CMK (cell line): ENCODE results near the gene TSHZ3.

Source experiments
- DNase-seq: peaks from one replicate; pipeline ENCODE4 v3.0.0-alpha.2; 2010; ENCODE audit warnings: low read depth

The TSHZ3 gene

GRCh38 chr19:31354799-31355664 is 5.8 kb upstream of the TSHZ3 start:
- no peak for DNase-seq

DNA sequence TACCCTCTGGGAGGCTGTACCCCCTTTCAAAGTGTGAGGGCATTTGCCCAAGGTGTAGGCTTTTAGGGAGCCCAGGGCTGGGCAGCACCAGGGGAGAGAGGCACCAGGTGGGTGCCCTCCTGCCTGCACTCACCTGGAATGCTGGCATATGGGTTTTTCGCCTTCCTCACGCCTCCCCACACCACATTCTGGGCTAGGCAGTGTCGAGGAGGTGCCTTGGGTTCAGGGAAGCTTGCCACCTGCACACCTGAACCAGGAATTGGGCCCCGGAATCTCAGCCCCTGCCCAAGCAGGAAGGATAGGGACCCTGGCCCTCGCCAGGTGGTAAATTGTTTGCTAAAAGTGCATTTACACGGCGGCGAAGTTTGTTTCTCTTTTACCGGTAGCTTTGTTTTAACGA is 5.1 kb upstream of the TSHZ3 start:
- DNase-seq = no peak

DNA sequence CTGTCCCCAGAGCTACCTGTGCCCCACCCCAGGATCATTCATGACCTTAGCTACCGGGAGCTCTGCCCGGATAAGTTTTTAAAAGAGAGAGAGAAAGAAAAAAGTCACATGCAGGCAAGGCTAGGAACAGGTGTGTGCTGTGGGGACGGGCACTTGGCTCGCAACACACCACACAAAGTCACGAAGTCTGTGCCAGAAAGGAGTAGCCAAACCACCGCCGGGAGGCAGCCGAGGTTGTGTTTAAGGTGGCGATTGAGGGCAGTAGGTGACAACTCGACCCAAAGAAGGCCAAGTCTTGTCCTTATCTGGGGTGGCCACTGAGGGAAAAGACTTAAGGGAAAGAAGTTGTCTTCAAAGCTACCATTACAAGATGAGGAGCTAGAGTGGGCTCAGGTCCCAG is 4.6 kb upstream of the TSHZ3 start:
- no peak for DNase-seq

GRCh38 chr19:31352782-31353651 is 3.8 kb upstream of the TSHZ3 start:
- no peak for DNase-seq

- no peak for DNase-seq
Measured at GRCh38 chr19:31352296-31352781, 3.1 kb upstream of the TSHZ3 start.

DNA sequence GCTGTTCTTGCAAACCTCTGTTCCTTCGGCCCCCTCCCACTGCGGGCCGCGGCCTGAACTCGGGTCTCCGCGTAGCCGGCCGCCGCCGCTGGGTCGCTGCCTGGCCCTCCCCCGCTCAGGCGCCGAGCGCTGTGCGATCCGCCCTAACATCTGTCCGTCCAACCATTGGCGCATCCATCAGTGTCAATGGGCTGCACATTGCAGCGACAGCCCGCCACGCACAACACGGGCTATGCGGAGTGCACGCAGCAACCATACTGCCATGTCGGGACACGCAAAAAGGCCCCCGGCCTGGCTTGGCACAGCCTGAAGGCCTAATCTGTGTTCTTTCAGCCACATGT is 2.6 kb upstream of the TSHZ3 start:
- no peak for DNase-seq

DNA sequence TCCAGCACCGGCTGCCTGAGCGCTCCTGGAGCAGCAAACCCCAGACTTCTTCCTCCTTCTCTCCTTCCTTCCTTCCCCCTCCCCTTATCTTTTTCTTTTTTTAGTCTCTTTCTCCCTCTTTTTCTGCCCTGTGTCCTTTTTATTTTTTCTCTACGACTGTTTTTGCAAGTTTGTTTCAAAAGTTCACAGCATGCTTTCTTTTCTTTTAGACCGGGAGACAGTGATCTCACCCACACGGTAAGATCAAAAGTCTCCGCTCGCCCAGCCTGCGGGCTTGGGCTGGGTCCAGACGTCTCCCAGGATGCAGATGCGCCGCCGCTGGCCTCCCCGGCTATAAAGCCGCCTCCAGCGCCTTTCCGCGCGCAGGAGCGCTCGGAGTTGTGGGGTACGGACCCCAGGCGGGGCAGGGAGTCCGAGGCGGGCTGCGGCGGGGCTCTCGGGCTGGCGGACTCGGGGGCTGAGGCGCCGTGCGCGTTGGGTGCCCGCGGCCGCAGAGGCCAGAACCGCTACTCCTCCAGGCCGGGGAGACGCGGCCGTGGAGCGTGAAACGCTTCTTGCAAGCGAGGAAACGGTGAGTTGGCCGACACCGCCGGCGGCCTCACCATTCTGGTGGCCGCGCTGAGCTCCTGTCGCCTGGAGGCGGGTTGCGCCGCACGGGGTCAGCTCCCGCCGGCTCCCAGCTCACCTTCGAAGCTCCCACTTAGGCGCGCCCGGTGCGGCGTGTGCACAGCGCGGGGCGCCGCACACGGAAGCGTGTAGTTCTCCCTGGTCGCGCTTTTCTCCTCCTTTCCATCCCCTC is 2.0 kb upstream of the TSHZ3 start:
- no peak for DNase-seq

GRCh38 chr19:31350693-31351055 is 1.4 kb upstream of the TSHZ3 start:
- DNase-seq = no peak

GRCh38 chr19:31350033-31350692 is 927 bp upstream of the TSHZ3 start:
- no peak for DNase-seq

- no peak for DNase-seq
Measured at GRCh38 chr19:31348481-31349159, 616 bp downstream of the TSHZ3 start.

- DNase-seq = no peak
Measured at GRCh38 chr19:31347828-31348392, 1.3 kb downstream of the TSHZ3 start.

DNA sequence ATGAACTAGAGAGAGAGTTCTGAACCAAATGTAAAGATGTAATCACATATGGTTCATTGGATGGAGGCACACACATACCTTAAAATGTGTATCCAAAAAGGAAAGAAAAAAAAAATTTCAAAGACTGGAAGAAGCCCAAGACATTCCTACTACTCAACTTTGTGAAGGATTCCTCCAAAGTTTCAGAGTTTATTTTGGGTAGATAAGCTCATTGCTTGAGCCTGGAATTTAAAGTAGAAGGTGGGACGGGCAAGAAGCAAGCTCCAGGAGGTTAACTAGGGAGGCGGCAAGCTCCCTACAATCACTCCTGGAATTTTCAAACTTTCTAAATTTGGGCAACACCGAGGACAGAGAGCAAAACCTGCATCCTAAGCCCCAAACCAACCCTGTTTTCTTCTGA is 1.9 kb downstream of the TSHZ3 start:
- no peak for DNase-seq

DNA sequence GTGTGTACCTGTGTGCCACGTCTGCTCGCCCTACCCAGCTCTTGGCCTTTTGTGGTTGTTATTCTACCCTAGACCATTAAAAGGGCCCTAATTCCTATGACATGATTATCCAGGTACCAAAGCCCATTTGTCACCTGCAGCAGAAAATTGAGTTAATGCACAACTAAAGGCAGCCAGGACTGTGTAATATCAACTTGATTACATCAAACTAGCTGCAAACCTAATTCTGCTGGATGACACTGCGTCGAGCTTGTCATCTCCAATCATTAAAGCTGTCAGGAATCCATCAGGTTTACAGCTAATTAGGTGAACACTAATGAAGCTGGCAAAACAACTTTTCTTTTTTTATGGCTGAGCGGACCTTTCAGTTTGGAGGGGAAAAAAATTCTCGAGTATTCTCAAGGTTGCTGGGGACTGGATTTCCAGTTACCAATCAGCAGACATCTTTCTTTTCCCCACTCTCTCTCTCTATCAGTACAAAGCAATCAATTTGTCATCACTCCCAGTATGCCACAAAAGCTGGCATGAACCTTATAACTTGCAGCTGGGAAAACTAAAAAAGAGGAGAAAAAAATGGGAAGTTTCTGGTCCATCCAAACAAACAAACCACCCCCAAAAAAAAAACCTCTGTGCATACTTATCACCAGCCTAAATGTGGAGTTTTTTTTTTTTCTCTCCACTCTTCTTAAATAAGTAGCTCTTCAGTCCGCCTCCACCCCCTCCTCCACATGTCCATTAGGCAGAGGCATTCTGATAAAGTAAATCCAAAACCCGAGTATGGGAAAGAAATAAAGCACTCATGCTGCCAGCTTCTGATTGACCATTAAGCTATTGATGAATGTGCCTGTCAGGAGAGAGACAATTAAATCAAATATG is 2.8 kb downstream of the TSHZ3 start:
- no peak for DNase-seq

GRCh38 chr19:31344403-31344802 is 4.8 kb downstream of the TSHZ3 start:
- no peak for DNase-seq

GRCh38 chr19:31342926-31343325 is 6.3 kb downstream of the TSHZ3 start:
- no peak for DNase-seq

DNA sequence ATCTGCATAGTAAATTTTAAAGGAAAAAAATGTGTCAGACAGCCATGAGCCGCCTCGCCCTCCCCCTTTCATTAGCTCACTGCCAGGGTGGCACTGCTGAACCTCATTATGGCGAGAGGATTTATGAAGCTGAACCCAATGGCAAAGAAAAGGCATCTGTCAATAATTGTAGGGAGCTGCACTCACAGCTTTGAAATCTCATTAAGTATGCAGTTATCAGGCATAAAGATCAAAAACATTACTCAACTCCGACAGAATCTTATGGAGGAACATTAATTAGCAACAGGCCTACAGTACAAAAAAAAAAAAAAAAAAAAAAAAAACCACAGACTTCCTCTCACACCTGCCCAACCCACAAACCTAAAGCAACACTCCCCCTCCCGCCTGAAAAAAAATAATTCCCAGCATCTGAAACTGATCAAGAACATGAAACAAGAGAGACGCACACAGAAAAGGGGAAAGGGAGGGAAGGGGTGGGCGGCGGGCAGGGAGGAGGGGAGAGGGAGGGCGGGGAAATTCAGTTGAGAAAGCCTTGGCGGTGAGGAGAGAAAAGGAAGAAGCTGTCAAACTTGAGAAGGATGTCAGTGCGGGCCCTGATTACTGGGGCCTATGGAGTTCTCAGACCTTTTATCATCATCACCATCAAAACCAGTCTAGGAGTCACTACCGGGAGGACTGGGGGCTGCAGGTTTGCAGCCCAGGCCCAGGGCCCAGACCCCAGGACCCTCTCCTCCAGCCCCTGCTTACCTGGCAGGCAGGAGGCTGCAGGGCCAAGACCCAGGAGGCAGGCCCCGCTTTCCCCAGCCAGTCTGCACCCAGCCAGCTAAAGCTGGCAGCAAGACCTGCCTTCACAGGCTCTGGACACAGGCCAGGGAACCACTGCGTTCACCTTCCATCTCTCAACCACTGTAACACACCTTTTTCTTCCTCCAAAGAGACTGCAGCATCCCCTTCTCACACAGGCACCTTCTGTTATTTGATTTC is 8.9 kb downstream of the TSHZ3 start:
- DNase-seq = no peak

- DNase-seq = no peak
Measured at GRCh38 chr19:31339411-31339810, 9.8 kb downstream of the TSHZ3 start.

GRCh38 chr19:31338069-31338776 is 11.0 kb downstream of the TSHZ3 start:
- DNase-seq = no peak
